IMR-90 (cell line): Measurements from ENCODE around the gene HELZ. TPM values are rescaled to one million over a fixed set of nuclear protein-coding genes. Genes with fewer than 3 reads are reported as not detected.

Source experiments
- ATAC-seq: fragments of 200-7000 bp; cut with Tn5 transposase; 2 replicates; pipeline ENCODE4 v1.9.1; 2020; ENCODE audit warnings: low read depth, mild to moderate bottlenecking, moderate library complexity
- BruUV-seq: library from RNA; stranded (reverse); fragments of 400-500 nt; replicated peaks from 2 replicates; lab custom pipeline; 2021; lab: Mats Ljungman, UMichigan
- CTCF ChIA-PET: fragments of 300-600 bp; formaldehyde crosslinking; extraction: SDS; loops from one replicate; lab custom pipeline; 2021; ENCODE audit warnings: antibody characterized with exemption; lab: Yijun Ruan, JAX
- POLR2A ChIA-PET: fragments of 300-600 bp; sonication (Branson Sonifier 250); formaldehyde crosslinking; loops from one replicate; lab custom pipeline; 2022; ENCODE audit warnings: antibody characterized with exemption; ENCODE audit not compliant: unreplicated experiment; lab: Charles Lee
- DNase-seq: peaks from one replicate; pipeline ENCODE4 v3.0.0; 2013
- H2AFZ ChIP-seq: replicated peaks from 2 replicates; pipeline ENCODE3; 2013; ENCODE audit warnings: low read length, mild to moderate bottlenecking; ENCODE audit not compliant: poor library complexity
- H2AK5ac ChIP-seq: 2 replicates; pipeline ENCODE4 v1.6.1; 2013; ENCODE audit warnings: low read depth, low read length, inconsistent platforms
- H2AK9ac ChIP-seq: replicated peaks from 2 replicates; pipeline ENCODE3; 2013; ENCODE audit warnings: mild to moderate bottlenecking, low read depth, low read length, moderate library complexity; ENCODE audit not compliant: poor library complexity
- H2BK120ac ChIP-seq: 2 replicates; pipeline ENCODE4 v1.6.1; 2013; ENCODE audit warnings: low read depth, low read length, inconsistent platforms
- H2BK15ac ChIP-seq: 3 replicates; pipeline ENCODE4 v1.6.1; 2013; ENCODE audit warnings: low read depth, low read length, inconsistent platforms
- H2BK20ac ChIP-seq: 2 replicates; pipeline ENCODE4 v1.6.1; 2013; ENCODE audit warnings: low read depth, mild to moderate bottlenecking, inconsistent platforms, low read length, moderate library complexity
- H2BK5ac ChIP-seq: 2 replicates; pipeline ENCODE4 v1.6.1; 2013; ENCODE audit warnings: mild to moderate bottlenecking, low read depth, low read length, inconsistent platforms; ENCODE audit not compliant: poor library complexity, severe bottlenecking
- H3K14ac ChIP-seq: replicated peaks from 2 replicates; pipeline ENCODE4 v1.6.1; 2013; ENCODE audit warnings: low read depth, low read length, inconsistent platforms
- H3K18ac ChIP-seq: 2 replicates; pipeline ENCODE4 v1.6.1; 2013; ENCODE audit warnings: low read depth, low read length, control low read depth
- H3K23ac ChIP-seq: 2 replicates; pipeline ENCODE4 v1.6.1; 2013; ENCODE audit warnings: low read depth, low read length, inconsistent platforms
- H3K27ac ChIP-seq: 2 replicates; pipeline ENCODE4 v1.5.1; 2013; ENCODE audit warnings: mild to moderate bottlenecking, control low read depth, low read length; ENCODE audit not compliant: insufficient read depth
- H3K27me3 ChIP-seq: 2 replicates; pipeline ENCODE4 v1.6.1; 2013; ENCODE audit warnings: low read length; ENCODE audit not compliant: control insufficient read depth, insufficient read depth
- H3K36me3 ChIP-seq: 2 replicates; pipeline ENCODE4 v1.6.1; 2013; ENCODE audit warnings: low read length, mixed read lengths; ENCODE audit not compliant: control insufficient read depth, insufficient read depth
- H3K4ac ChIP-seq: 2 replicates; pipeline ENCODE4 v1.6.1; 2013; ENCODE audit warnings: low read depth, low read length, inconsistent platforms
- H3K4me1 ChIP-seq: 2 replicates; pipeline ENCODE4 v1.6.1; 2013; ENCODE audit warnings: low read length, mixed read lengths; ENCODE audit not compliant: control insufficient read depth, insufficient read depth
- H3K4me2 ChIP-seq: 2 replicates; pipeline ENCODE4 v1.6.1; 2013; ENCODE audit warnings: low read depth, mild to moderate bottlenecking, control low read depth, low read length, moderate library complexity
- H3K4me3 ChIP-seq: 2 replicates; pipeline ENCODE4 v1.5.1; 2013; ENCODE audit warnings: low read depth, mild to moderate bottlenecking, control low read depth, low read length, moderate library complexity; ENCODE audit not compliant: insufficient read depth
- H3K56ac ChIP-seq: 2 replicates; pipeline ENCODE4 v1.6.1; 2013; ENCODE audit warnings: low read length, inconsistent platforms; ENCODE audit not compliant: insufficient read depth; ENCODE audit errors: extremely low read depth
- H3K79me1 ChIP-seq, 2 experiments: 2 replicates each; pipeline ENCODE4 v1.6.1; 2013; ENCODE audit warnings: low read length in 2 of 2, inconsistent platforms in 1 of 2, low read depth in 1 of 2
- H3K9ac ChIP-seq: 2 replicates; pipeline ENCODE4 v1.6.1; 2013; ENCODE audit warnings: low read depth, low read length, control low read depth
- H3K9me1 ChIP-seq: 2 replicates; pipeline ENCODE4 v1.6.1; 2013; ENCODE audit warnings: low read length, inconsistent platforms; ENCODE audit not compliant: insufficient read depth
- H3K9me3 ChIP-seq: 2 replicates; pipeline ENCODE4 v1.6.1; 2013; ENCODE audit warnings: low read length; ENCODE audit not compliant: control insufficient read depth, insufficient read depth
- H4K20me1 ChIP-seq: 2 replicates; pipeline ENCODE4 v1.6.1; 2013; ENCODE audit warnings: low read length, inconsistent platforms; ENCODE audit not compliant: insufficient read depth
- H4K5ac ChIP-seq: 2 replicates; pipeline ENCODE4 v1.6.1; 2013; ENCODE audit warnings: mild to moderate bottlenecking, low read depth, low read length, control low read depth
- H4K8ac ChIP-seq, 2 experiments: 2 replicates each; pipeline ENCODE4 v1.6.1; 2013; ENCODE audit warnings: low read depth in 2 of 2, low read length in 2 of 2, control low read depth in 1 of 2, inconsistent platforms in 1 of 2
- H4K91ac ChIP-seq: 2 replicates; pipeline ENCODE4 v1.6.1; 2013; ENCODE audit warnings: low read depth, low read length, inconsistent platforms; ENCODE audit not compliant: insufficient read depth
- BHLHE40 ChIP-seq: fragments of 150-350 bp; IDR thresholded peaks from 2 replicates; pipeline ENCODE4 v1.6.1; 2016; ENCODE audit warnings: mild to moderate bottlenecking, low read depth, low read length
- ELK1 ChIP-seq: fragments of 150-350 bp; IDR thresholded peaks from 2 replicates; pipeline ENCODE4 v1.6.1; 2016; ENCODE audit warnings: low read depth, mild to moderate bottlenecking, low read length, moderate library complexity, borderline replicate concordance
- MAFK ChIP-seq: IDR thresholded peaks from 2 replicates; pipeline ENCODE4 v1.6.1; 2012; ENCODE audit warnings: low read depth, low read length, improper control_type of control experiment
- MXI1 ChIP-seq: IDR thresholded peaks from 2 replicates; pipeline ENCODE4 v1.6.1; 2012; ENCODE audit warnings: low read depth, mild to moderate bottlenecking, low read length, moderate library complexity, borderline replicate concordance
- RAD21 ChIP-seq: IDR thresholded peaks from 2 replicates; pipeline ENCODE4 v1.6.1; 2012; ENCODE audit warnings: low read length, improper control_type of control experiment
- WGBS, 2 experiments: methylation state at CpG; one replicate each; pipeline versions ENCODE4 v1.1.5 to v1.1.7; 2013; ENCODE audit warnings: missing lambda C conversion rate in 2 of 2; ENCODE audit not compliant: insufficient read length in 1 of 2; ENCODE audit errors: extremely low coverage in 2 of 2; 5-methylcytosine and 5-hydroxymethylcytosine counted together
- dilution Hi-C: fragments of 300-500 bp; cut with HindIII; formaldehyde crosslinking; loops from one replicate; pipeline ENCODE4 v1.14.3; 2018; ENCODE audit warnings: low sequenced_read_pairs; ENCODE audit not compliant: unreplicated experiment
- in situ Hi-C: fragments of 300-500 bp; cut with MboI; formaldehyde crosslinking; loops from 3 replicates; pipeline ENCODE4 v1.14.3; 2019; ENCODE audit warnings: low sequenced_read_pairs, inconsistent platforms, mixed read lengths
- intact Hi-C: fragments of 100-400 bp; cut with micrococcal nuclease; formaldehyde crosslinking; loops from 2 replicates; pipeline ENCODE4 v1.10.0; 2022
- polyA plus RNA-seq, 3 experiments: library from polyadenylated mRNA; depleted of rRNA; stranded (reverse); fragments of >200 nt; gene quantifications; 2 replicates each; pipeline ENCODE4 v1.2.3, GENCODE V29; 2012; ENCODE audit warnings: low replicate concordance in 1 of 3
- total RNA-seq: library from RNA; depleted of rRNA; stranded (reverse); fragments of >200 nt; gene quantifications from 2 replicates; pipeline ENCODE4 v1.2.3, GENCODE V29; 2012

Gene HELZ
- total and polyA plus RNA-seq, 2 of the 4 experiments (the other 2 are of a cell fraction), result 8.0 to 60.6 TPM

DNA sequence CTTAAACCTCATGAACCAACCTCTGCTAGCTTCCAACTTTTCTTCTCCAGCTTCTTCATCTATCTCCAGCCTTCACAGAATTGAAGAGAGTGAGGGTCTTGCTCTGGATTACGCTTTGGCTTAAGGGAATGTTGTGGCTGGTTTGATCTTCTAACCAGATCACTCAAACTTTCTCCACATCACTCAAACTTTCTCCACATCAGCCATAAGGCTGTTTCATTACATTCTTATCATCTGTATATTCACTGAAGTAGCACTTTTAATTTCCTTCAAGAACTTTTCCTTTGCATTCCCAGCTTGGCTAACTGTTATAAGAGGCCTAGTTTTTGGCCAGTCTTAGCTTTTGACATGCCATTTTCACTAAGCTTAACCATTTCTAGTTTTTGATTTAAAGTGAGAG lies 148.4 kb downstream of the HELZ start:
- BruUV-seq, result no TSS peak
- Histone ChIP-seq H3K36me3 (no peaks in the 10 kb centered on the region), H3K9ac (no peak overlapping the region), H4K20me1 (0 out of 2 replicates have a peak, but pooled peaks cover 7% of the 10 kb centered on the region), H3K56ac (no peak overlapping the region), H4K8ac (no peak overlapping the region), H3K23ac (no peak overlapping the region), H2BK15ac (no peak overlapping the region), H3K27me3 (no peaks in the 10 kb centered on the region), H4K91ac (no peak overlapping the region), H3K4ac (no peak overlapping the region), H3K4me1 (no peaks in the 10 kb centered on the region; the same call in 1 of the 2 replicates), H2AK5ac (no peak overlapping the region), H4K5ac (no peak overlapping the region), H2BK20ac (no peak overlapping the region), H3K9me1 (peaks cover 3% of the 10 kb centered on the region), H2BK120ac (no peak overlapping the region), H3K18ac (no peak overlapping the region), H3K27ac (no peak overlapping the region), H2AFZ (no peak overlapping the region), H3K79me1 (peaks cover 16 to 45% of the 10 kb centered on the region in 2 experiments), H3K4me3 (no peak overlapping the region), H3K4me2 (no peak overlapping the region), H2AK9ac (no peak overlapping the region), H2BK5ac (no peak overlapping the region), H3K14ac (no peak overlapping the region; the same call in 1 of the 2 replicates), H3K9me3 (no peaks in the 10 kb centered on the region)
- no peak for TF ChIP-seq BHLHE40
- TF ChIP-seq RAD21, result no peak
- no peak for TF ChIP-seq MAFK
- TF ChIP-seq ELK1, result no peak
- no peak for TF ChIP-seq MXI1
- DNase-seq (no peak), ATAC-seq (no peak)
- in situ Hi-C loops (no loop called here), intact Hi-C loops (no loop called here), dilution Hi-C loops (no loop called here)
- WGBS, 2 experiments, result no CpG with 5 or more reads among the region's 1 CpG
- ChIA-PET POLR2A (no interaction called here), CTCF (no interaction called here)
